Stimulated activated CD4-positive, alpha-beta T cell treated with anti-CD3 and anti-CD28 coated beads, Interleukin-2, amount 100 ng/mL, for 24 hours (primary cell): ENCODE measurements around the gene IQCC.
A peak's percentile ranks its signal among the peaks of the same experiment; 100 is the strongest.

Source experiments
- DNase-seq, 2 donors: peaks; one replicate each; pipeline ENCODE4 v3.0.0-alpha.2; 2020

Gene IQCC

DNA sequence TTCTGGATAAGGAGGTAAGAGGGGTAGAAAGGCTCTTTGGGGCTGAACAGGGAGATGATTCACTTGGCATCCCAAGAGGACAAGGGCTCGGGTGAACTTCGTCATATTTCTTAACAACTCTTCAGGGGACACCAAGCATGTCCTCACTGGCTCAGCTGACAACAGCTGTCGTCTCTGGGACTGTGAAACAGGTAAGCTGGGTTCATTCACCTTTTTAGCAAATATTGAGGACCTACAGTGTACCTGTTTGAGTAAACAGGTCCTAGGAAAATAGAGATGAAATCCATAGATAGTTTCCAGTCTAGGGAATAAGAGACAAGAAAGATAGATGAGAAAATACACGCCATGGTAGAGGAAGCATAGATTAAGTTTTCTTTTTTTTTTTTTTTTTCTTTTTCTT lies 18.8 kb downstream of the IQCC start:
- DNase-seq = no peak

DNA sequence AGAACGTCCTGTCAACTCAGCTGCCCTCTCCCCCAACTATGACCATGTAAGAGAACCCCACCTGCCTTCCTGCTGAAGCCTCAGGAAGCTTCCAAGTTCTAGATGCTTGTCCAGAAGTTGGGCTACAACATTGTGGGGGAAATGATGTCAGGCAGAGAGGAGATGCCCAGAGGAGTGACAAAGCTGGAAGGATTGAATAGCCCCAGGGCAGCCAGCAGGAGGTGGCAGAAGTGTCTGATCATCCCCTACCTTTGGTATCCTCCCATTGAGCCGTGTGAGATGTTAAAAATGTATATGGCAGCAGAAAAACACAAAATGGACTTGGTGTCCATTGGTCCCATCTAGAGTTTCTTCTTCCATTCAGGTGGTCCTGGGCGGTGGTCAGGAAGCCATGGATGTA lies 23.3 kb downstream of the IQCC start:
- no peak for DNase-seq

- no peak for DNase-seq
These were observed 26.5 kb downstream of the IQCC start for GRCh38 chr1:32231843-32232432.

DNA sequence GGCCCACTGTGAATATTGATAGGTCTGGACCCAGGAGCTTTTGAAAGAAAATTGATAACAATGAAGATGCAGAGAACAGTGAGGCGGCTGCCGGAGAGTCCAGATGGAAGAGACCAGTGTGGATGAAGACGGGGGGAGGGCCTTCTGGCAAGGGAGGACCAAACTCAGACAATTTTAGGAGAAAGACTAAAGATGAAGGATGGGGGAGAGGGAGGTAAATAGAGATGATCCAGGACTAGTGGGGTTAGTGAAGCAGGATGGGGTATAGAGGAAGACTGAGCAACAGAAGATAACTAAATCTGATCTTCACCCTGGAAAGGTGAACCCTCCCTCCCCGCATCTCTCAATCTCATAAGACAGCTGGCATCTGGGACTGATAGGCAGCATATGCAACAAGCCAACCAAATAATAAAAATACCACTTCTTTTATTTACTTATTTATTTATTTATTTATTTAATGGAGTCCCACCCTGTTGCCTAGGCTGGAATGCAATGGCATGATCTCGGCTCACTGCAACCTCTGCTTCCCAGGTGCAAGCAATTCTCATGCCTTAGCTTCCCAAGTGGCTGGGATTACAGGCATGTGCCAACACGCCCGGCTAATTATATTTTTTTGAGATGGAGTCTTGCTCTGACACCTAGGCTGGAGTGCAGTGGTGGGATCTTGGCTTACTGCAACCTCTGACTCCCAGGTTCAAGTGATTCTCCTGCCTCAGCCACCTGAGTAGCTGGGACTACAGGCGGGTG lies 27.3 kb downstream of the IQCC start:
- no peak for DNase-seq

GRCh38 chr1:32234792-32235191 lies 29.3 kb downstream of the IQCC start:
- DNase-seq = no peak

DNA sequence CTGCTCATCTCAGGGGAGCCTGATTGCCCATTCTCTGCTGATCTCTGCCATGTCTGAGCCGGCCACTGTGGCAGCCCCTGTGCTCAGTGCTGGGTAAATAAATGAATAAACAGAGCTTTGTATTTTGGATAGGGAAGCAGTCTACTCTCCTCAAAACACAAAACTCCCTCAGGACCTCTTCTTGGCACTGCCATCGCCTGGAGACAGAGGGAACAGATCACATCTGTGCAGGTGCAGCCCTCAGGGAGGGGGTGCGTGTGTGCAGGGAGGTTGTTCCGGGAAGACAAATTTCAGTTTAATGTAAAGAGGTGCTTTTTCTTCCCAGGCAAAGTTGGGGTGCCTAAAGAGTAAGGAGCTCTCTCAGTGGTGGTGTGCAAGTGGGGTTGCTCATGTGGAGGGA lies 33.9 kb downstream of the IQCC start:
- no peak for DNase-seq

GRCh38 chr1:32239790-32240139 lies 34.3 kb downstream of the IQCC start:
- DNase-seq = no peak

DNA sequence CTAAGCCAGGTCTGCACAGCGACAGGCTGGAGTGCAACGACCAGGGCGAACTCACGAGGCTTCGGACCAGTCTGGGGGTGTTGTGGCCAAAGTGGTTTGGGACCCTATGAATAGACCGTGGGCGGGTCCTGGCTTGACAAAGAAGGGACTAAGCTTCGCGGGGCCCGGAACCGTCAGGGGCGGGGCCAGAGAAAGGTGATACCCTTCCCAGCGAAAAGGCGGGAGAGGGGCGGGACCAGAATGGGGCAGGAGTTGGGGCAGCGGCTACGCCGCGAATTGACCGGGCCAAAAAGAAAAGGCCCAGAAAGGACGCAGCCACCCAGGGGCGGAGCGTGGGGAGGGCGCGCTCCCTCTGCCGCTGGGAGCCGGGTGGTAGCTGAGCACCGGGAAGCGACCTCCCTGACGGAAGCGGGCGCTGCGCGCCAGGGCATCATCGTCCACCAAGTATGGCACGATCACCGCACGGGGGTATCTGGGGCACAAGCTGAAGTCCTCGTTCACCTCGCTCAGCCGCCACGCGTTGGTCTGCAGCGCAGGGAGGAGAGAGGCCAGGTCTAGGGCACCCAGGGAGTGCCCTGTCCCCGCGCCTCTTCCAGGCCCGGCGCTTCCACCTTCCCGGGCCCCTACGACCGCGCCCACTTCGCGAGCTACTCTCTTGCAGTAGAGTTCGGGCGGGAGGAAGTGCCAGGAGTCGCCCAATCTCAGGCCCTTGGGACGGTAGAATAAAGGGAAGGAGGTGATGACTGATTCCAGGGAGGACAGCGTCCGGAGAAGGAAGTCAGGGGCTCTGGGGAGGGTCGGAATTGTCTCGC lies 34.9 kb downstream of the IQCC start:
- DNase-seq = peak; percentile 44 to 61

DNA sequence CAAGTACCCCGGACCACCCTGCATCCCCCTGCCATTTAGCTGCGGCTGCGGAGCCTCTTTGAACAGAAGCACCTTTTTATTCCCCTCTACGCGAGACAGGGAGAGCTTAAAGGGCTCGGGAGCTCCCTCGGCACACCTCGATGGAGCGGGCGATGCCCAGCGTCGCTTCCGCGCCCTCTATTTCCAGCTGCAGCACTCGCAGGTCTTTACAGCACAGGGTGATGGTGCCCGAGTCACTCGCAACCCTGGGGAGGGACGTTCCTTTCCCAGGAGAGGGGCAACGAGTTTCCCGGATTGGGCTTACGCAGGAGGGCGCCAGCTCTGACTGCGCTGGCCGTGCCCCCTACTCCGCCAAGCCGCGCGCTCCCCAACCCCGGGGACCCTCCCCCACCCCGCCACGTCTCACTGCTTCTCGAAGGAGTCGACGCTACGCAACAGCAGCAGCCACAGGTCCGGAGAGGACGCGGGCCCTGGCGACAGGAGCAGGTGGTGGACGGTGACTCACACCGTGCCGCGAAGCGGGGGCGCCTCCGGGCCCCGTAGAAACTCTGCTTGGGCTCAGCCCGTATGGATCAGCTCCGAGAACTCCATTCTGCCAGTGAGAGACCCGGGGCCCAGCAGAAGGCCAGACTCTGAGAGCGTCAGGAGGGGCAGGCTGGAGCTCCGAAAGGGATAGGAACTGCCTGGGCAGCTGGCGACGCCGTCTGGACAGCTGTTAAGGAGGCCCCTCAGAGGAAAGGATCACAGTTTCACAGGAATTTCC lies 35.7 kb downstream of the IQCC start:
- peak; percentile 39 to 53 for DNase-seq

DNA sequence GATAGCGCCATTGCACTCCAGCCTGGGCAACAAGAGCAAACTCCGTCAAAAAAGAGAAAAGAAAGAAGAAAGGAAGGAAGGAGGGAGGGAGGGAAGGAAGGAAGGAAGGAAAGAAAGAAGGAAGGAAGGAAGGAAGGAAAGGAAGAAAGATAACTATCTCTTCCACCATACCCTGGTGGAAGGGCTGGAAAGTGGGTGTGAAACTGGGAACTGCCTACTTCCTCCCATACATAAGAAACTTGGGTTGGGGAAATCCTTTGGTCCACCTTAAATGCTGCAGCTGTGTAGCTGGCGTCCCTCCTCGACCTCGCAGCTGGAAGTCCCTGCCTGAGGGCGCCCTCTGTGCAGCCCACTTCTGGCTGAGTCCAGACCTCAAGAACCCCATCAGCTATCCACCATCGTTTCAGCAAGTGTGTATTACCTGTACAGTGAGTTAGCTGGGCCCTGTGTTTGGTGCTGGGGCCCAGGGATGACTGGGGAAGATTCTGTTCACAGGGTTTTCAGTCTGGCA lies 36.9 kb downstream of the IQCC start:
- DNase-seq = no peak

DNA sequence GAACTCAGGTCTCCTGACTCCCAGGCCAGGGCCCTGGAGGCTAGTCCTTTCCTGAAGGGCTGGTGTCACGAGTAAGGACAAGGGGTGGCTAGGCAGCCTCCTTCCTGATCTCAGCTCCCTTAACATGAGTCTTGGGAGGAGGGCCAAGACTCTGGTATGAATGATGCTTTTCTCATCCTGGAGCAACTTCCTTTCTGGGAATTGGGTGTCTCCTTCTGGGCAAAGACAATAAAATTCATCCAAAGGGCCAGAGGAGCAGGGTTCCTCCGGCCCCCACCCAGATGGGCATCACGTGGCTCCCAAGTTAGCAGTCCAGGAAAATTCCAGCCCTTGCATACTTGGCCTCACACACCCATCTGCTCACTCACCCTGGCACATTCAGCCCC lies 41.4 kb downstream of the IQCC start, which contains the start of gene FAM167B:
Gene FAM167B, plus strand, starts transcription at position 335 of the 386 bp plus-strand sequence. CDS start 200 bp downstream, outside the sequence.
- DNase-seq = no peak

GRCh38 chr1:32247452-32247851 lies 42.0 kb downstream of the IQCC start:
- no peak for DNase-seq

- DNase-seq = peak; percentile 83 to 90
These were observed 42.8 kb downstream of the IQCC start for GRCh38 chr1:32247983-32248889.

- DNase-seq = peak; percentile 76 to 79
These were observed 44.5 kb downstream of the IQCC start for GRCh38 chr1:32249831-32250525.

DNA sequence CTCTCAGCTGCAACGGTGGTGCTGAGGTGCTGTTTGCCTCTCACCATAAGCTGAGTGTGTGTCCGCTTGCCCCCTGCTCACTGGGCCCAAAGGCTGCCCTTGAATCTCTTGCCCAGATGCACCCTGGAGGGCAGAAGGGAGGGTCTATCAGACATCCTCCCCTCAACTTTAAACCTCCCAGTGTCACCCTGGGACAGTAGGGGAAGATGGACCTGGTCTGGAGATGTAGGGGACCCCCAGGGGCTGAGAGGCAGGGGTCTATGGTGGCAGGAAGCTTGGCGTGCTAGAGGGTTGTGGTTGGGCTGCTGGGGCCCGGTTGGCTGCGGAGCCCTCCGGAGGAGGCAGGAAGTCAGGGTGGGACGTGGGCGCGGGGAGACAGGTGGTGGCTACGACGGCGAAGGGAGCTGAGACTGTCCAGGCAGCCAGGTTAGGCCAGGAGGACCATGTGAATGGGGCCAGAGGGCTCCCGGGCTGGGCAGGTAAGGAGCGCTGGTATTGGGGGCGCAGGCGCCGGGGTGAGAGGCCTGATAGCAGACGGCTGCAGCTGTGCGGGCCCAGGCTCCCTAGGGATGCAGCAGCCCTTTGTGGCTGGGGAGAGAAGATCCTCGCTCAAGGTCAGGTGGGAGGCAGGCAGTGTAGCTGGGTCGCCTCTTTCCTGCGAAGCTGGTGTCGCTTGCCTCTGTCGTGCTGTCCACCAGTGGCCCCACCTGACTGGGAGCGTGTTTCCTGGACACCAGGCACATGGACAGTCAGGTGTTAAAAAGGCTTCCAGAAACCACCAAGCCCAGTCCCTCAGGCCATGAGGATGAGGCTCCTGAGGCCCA lies 45.6 kb downstream of the IQCC start, which contains the start of gene LCK:
Gene LCK, plus strand, starts transcription at position 373 of the 824 bp plus-strand sequence. CDS start 23,065 bp downstream, outside the sequence.
- DNase-seq = peak; percentile 73 to 80

DNA sequence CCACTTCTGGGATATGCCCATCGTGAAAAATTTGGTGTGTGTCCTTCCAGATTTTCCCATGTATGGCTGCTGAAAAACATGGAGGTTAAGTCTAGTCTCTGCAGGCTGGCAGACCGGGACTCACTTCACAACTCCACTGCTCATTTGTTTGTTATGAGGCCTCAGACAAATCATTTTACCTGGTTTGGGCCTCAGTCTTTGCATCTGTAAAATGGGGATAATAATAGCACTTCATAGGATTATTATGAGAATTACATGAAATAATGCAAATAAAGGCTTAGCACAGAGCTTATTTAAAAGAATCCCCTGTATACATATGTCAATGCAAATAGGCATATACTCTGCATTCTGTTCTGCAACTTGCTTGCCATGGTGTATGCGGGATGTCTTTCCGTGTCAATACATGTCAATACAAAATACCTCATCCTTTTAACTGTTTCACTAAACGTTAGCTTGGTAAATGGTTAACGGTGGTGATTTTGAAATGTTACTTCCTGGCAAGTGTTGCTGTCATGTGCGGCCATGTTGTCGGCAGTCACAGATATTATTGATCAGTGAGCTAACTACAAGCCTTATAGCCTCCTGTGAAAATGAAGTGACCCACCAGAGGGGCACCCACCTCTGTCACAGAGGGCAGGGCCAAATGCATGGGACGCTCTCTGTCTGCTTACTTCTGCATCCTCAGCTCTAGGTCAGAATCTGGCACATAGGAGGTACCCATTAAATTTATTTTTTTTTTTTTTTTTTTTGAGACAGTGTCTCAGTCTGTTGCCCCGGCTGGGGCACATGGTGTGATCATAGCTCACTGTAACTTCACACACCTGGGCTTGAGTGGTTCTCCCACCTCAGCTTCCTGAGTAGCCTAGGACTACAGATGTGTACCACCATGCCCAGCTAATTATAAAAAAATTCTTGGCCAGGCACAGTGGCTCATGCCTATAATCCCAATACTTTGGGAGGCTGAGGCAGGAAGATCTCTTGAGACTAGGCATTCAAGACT lies 49.9 kb downstream of the IQCC start:
- DNase-seq = no peak

DNA sequence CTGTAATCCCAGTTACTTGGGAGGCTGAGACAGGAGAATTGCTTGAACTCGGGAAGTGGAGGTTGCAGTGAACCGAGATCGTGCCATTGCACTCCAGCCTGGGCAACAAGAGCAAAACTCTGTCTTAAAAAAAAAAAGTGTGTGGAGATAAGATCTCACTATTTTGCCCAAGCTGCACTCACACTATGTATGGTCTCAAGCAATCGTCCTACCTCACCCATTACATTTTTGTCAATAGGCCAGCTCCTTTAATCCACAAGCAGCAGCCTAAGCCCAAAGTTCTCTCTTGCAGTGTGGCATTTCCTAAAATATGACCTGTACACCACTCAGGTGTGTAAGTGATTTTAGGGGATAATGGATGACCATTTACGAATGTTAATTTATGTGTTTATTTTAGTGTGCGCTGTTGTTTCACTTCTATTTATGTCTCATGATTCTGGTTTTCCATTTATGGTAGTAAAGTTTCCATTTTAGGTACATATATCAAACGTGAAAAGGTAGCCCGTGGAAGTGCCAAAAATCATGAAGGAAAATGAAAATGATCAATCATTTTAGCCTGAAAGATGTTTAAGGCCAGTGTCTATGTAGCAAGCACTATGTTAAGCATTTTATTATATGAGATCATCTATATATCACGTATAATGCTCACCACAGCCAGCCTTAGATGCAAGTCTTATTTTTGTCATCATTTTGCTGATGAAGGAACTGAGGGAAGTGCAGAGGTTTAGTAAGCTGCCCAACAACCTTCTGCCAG lies 51.2 kb downstream of the IQCC start:
- DNase-seq = no peak

GRCh38 chr1:32257227-32257508 lies 51.7 kb downstream of the IQCC start:
- DNase-seq = no peak
